ENCODE results near the gene STMN3. TPM values are rescaled to one million over a fixed set of nuclear protein-coding genes. Genes with fewer than 3 reads are reported as not detected.

Gene STMN3
- polyA plus RNA-seq, 1 of the 3 experiments (the other 2 are of a cell fraction) = 111 TPM

- Histone ChIP-seq H3K4me2 (no peak overlapping the region), H3K27me3 (ENCODE audit: insufficient read depth) (no peaks in the 10 kb centered on the region), H3K36me3 (replicated peaks in 1 of 2; ENCODE audit: control insufficient read depth in 1 of 2, insufficient read depth in 2 of 2, low read length in 1 of 2) (peaks cover 5 to 6% of the 10 kb centered on the region in 2 experiments), H2AFZ (ENCODE audit: low read depth) (no peak overlapping the region), H3K4me1 (ENCODE audit: control insufficient read depth in 1 of 2, insufficient read depth in 2 of 2, low read depth in 1 of 2, low read length in 1 of 2) (peaks cover 0 to 16% of the 10 kb centered on the region in 2 experiments; a peak in 3 of 4 replicates), H3K4me3 (ENCODE audit: low read depth in 2 of 2, low read length in 1 of 2) (no peak overlapping the region), H3K79me2 (ENCODE audit: insufficient read depth) (no peaks in the 10 kb centered on the region), H3K9ac (no peak overlapping the region), H3K9me3 (no peaks in the 10 kb centered on the region), H3K27ac (ENCODE audit: low read depth in 2 of 2, low read length in 1 of 2) (no peak overlapping the region), H3K9me2 (no peaks in the 10 kb centered on the region), H3F3A (replicated peaks; ENCODE audit: insufficient read depth) (peaks cover 12% of the 10 kb centered on the region), H4K20me1 (ENCODE audit: insufficient read depth) (no peaks in the 10 kb centered on the region)
- WGBS (ENCODE audit: low lambda C conversion rate) = 86% methylated on average over 2 of the region's 13 CpGs
- ChIA-PET POLR2A (no interaction called here), CTCF (no interaction called here)
- DNase-seq = no peak
- no peak for TF ChIP-seq ELF1 (IDR thresholded peaks at IDR 0.05)
- no peak for TF ChIP-seq RAD21 (IDR thresholded peaks at IDR 0.05; ENCODE audit: low read length)
- no peak for TF ChIP-seq REST (IDR thresholded peaks at IDR 0.05; ENCODE audit: low read depth, low read length)
- no peak for TF ChIP-seq TCF12 (IDR thresholded peaks at IDR 0.05)
- TF ChIP-seq FOXJ3 (CRISPR knock-in tag; IDR thresholded peaks at IDR 0.05) = no peak
- no peak for TF ChIP-seq CTCF (IDR thresholded peaks at IDR 0.05)
- no peak for TF ChIP-seq ZBTB33 (IDR thresholded peaks at IDR 0.05; ENCODE audit: borderline replicate concordance, low read depth)
- no peak for TF ChIP-seq TEAD4 (IDR thresholded peaks at IDR 0.05; ENCODE audit: borderline replicate concordance, insufficient read depth)
- TF ChIP-seq CHD2 (IDR thresholded peaks at IDR 0.05; ENCODE audit: low read length, partially characterized antibody) = no peak
- TF ChIP-seq NFIC (IDR thresholded peaks at IDR 0.05; ENCODE audit: borderline replicate concordance) = no peak
- TF ChIP-seq EZH2phosphoT487 (IDR thresholded peaks at IDR 0.05; ENCODE audit: borderline replicate concordance, low read depth) = no peak
- TF ChIP-seq EP300 (IDR thresholded peaks at IDR 0.05; ENCODE audit: borderline replicate concordance in 1 of 2, low read depth in 1 of 2, low read length in 1 of 2) = no peak
- no peak for TF ChIP-seq PBX3 (IDR thresholded peaks at IDR 0.05)
Observed at GRCh38 chr20:63680427-63680826, 27.2 kb upstream of the STMN3 start.
